Neuronal stem cell (in vitro differentiated cells): ENCODE results near the gene TNFSF15.

ENCODE experiments used
- DNase-seq: peaks from one replicate; pipeline ENCODE4 v3.0.0-alpha.2; 2013; ENCODE audit warnings: low spot score
- H2AFZ ChIP-seq: one replicate; pipeline ENCODE4 v1.6.1; 2013; ENCODE audit warnings: mild to moderate bottlenecking, low read length, inconsistent platforms
- H2AK5ac ChIP-seq: 2 replicates; pipeline ENCODE4 v1.6.1; 2013; ENCODE audit warnings: low read depth, mild to moderate bottlenecking, inconsistent platforms, low read length, moderate library complexity, mixed read lengths
- H2BK120ac ChIP-seq: 2 replicates; pipeline ENCODE4 v1.6.1; 2013; ENCODE audit warnings: low read depth, mild to moderate bottlenecking, inconsistent platforms, low read length, moderate library complexity, mixed read lengths
- H2BK12ac ChIP-seq: one replicate; pipeline ENCODE4 v1.6.1; 2013; ENCODE audit warnings: low read length, inconsistent platforms
- H2BK15ac ChIP-seq: 2 replicates; pipeline ENCODE4 v1.6.1; 2013; ENCODE audit warnings: mild to moderate bottlenecking, low read length, inconsistent platforms, mixed read lengths
- H2BK5ac ChIP-seq: one replicate; pipeline ENCODE4 v1.6.1; 2013; ENCODE audit warnings: inconsistent platforms, mild to moderate bottlenecking, low read length, moderate library complexity
- H3K14ac ChIP-seq: one replicate; pipeline ENCODE4 v1.6.1; 2013; ENCODE audit warnings: low read length, inconsistent platforms
- H3K18ac ChIP-seq: 2 replicates; pipeline ENCODE4 v1.6.1; 2013; ENCODE audit warnings: low read length, inconsistent platforms
- H3K23ac ChIP-seq: 2 replicates; pipeline ENCODE4 v1.6.1; 2013; ENCODE audit warnings: low read depth, mild to moderate bottlenecking, mixed read lengths, low read length, inconsistent platforms; ENCODE audit not compliant: poor library complexity
- H3K27ac ChIP-seq: replicated peaks from 3 replicates; pipeline ENCODE4 v1.5.1; 2013; ENCODE audit warnings: low read length, inconsistent platforms
- H3K27me3 ChIP-seq, 3 experiments: 2 replicates each; pipeline ENCODE4 v1.6.1; 2013; ENCODE audit warnings: low read length in 3 of 3, mild to moderate bottlenecking in 2 of 3, inconsistent platforms in 1 of 3, low read depth in 1 of 3, mixed read lengths in 1 of 3, moderate library complexity in 1 of 3; ENCODE audit not compliant: control insufficient read depth in 3 of 3, insufficient read depth in 3 of 3
- H3K36me3 ChIP-seq, 2 donors: replicated peaks in 1 of 2; 2 replicates each; pipeline ENCODE4 v1.6.1; 2013; ENCODE audit warnings: low read length in 2 of 2; ENCODE audit not compliant: control insufficient read depth in 2 of 2, insufficient read depth in 2 of 2
- H3K4ac ChIP-seq: 2 replicates; pipeline ENCODE4 v1.6.1; 2013; ENCODE audit warnings: inconsistent platforms, mild to moderate bottlenecking, low read length, moderate library complexity
- H3K4me1 ChIP-seq, 2 donors: 1 replicate in 1 of 2; 2 replicates in 1 of 2; pipeline ENCODE4 v1.6.1; 2013; ENCODE audit warnings: low read length in 2 of 2, low read depth in 1 of 2; ENCODE audit not compliant: control insufficient read depth in 2 of 2, insufficient read depth in 1 of 2
- H3K4me2 ChIP-seq: one replicate; pipeline ENCODE4 v1.6.1; 2013; ENCODE audit warnings: mild to moderate bottlenecking, low read length, inconsistent platforms; ENCODE audit not compliant: insufficient read depth, poor library complexity, severe bottlenecking
- H3K4me3 ChIP-seq, 2 donors: 2 replicates each; pipeline ENCODE4 v1.5.1; 2013; ENCODE audit warnings: low read length in 2 of 2, mild to moderate bottlenecking in 2 of 2, inconsistent platforms in 1 of 2, moderate library complexity in 1 of 2
- H3K79me1 ChIP-seq: one replicate; pipeline ENCODE4 v1.6.1; 2013; ENCODE audit warnings: low read depth, mild to moderate bottlenecking, inconsistent platforms, low read length, moderate library complexity
- H3K9ac ChIP-seq: one replicate; pipeline ENCODE4 v1.6.1; 2013; ENCODE audit warnings: mild to moderate bottlenecking, low read depth, low read length, inconsistent platforms; ENCODE audit not compliant: poor library complexity
- H3K9me3 ChIP-seq, 2 donors: replicated peaks in 1 of 2; 2 replicates each; pipeline versions ENCODE3 to v1.6.1; 2013; ENCODE audit warnings: low read length in 2 of 2, mild to moderate bottlenecking in 2 of 2, inconsistent platforms in 1 of 2, low read depth in 1 of 2, mixed read lengths in 1 of 2, moderate library complexity in 1 of 2; ENCODE audit not compliant: control insufficient read depth in 2 of 2, insufficient read depth in 1 of 2
- H4K8ac ChIP-seq: one replicate; pipeline ENCODE4 v1.6.1; 2013; ENCODE audit warnings: low read depth, mild to moderate bottlenecking, inconsistent platforms, low read length, moderate library complexity
- H4K91ac ChIP-seq: one replicate; pipeline ENCODE4 v1.6.1; 2013; ENCODE audit warnings: low read length, low read depth, mild to moderate bottlenecking, inconsistent platforms; ENCODE audit not compliant: poor library complexity
- WGBS, 2 donors: extraction: QIAGEN DNeasy Blood & Tissue Kit; methylation state at CpG; one replicate each; pipeline ENCODE4 v1.1.7; 2013; ENCODE audit warnings: missing lambda C conversion rate in 2 of 2, mixed read lengths in 1 of 2; ENCODE audit not compliant: insufficient read length in 2 of 2, insufficient replicate concordance in 1 of 2; ENCODE audit errors: extremely low coverage in 2 of 2; 5-methylcytosine and 5-hydroxymethylcytosine counted together

The TNFSF15 gene

DNA sequence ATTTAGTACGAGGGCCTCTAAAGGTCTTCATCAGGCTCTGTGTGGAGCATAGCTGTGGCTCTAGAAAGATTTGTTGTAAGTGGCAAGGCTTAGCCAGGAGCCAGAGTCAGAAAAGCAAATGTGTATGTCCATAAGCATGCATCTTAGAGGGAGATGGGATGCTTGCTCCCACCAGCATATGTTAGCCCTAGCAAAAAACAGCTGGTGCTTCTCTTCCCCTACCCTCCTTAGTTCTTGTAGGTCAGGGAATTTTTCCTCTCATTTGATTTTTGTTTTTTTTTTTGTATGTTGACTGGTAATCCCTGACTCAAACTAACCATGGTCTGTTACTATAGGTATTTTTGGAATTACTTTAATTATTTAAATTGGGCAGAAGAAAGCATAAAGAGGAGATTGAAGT, 7.7 kb downstream of the TNFSF15 start:
- Histone ChIP-seq H2AK5ac (no peak overlapping the region), H2BK120ac (no peak overlapping the region), H4K8ac (no peak overlapping the region), H2BK5ac (no peak overlapping the region), H2AFZ (no peak overlapping the region), H4K91ac (no peak overlapping the region), H3K14ac (no peak overlapping the region), H3K18ac (no peak overlapping the region), H3K27me3 (peaks cover 0 to 20% (median 0%) of the 10 kb centered on the region in 3 experiments), H3K27ac (no peak overlapping the region), H3K4ac (no peak overlapping the region), H3K4me1 (peaks cover 2 to 12% of the 10 kb centered on the region in 2 donors), H3K4me2 (no peak overlapping the region), H3K9ac (no peak overlapping the region), H3K9me3 (no peaks in the 10 kb centered on the region), H3K23ac (no peak overlapping the region), H2BK15ac (no peak overlapping the region), H2BK12ac (no peak overlapping the region), H3K79me1 (no peaks in the 10 kb centered on the region), H3K36me3 (no peaks in the 10 kb centered on the region), H3K4me3 (no peak overlapping the region)
- no peak for DNase-seq
- no CpG with 5 or more reads among the region's 1 CpG for WGBS, 2 donors

DNA sequence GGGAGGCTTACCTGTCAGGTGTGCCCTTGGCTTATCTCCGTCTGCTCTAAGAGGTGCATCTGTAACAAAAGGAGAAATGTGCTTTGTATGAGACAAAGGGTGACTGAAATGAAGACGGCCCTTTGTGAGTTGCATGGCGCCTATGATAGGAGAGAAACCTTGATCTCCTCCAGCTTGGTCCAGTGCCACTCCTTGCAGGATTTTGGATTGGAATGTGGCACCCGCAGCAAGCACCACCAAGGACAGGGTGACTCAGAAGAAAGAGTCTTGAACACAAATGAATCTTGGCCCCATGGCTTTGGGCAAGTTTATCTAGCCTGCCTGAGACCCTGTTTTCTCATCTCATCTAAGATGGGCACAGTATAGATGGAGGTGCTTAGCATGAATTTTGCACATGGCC, 13.4 kb downstream of the TNFSF15 start:
- H2BK120ac ChIP-seq: no peak overlapping the region
- no peak overlapping the region for H2AK5ac ChIP-seq
- no peak overlapping the region for H2BK5ac ChIP-seq
- WGBS, 2 donors: no CpG with 5 or more reads among the region's 4 CpGs
- no peak for DNase-seq
- no peak overlapping the region for H4K91ac ChIP-seq
- H3K23ac ChIP-seq: no peak overlapping the region
- no peaks in the 10 kb centered on the region for H3K36me3 ChIP-seq
- H2AFZ ChIP-seq: no peak overlapping the region
- H2BK12ac ChIP-seq: no peak overlapping the region
- H3K9me3 ChIP-seq: no peaks in the 10 kb centered on the region
- H3K18ac ChIP-seq: no peak overlapping the region
- H3K27ac ChIP-seq: no peak overlapping the region
- H3K4me1 ChIP-seq: peaks cover 0 to 2% of the 10 kb centered on the region in 2 donors
- no peaks in the 10 kb centered on the region for H3K79me1 ChIP-seq
- H3K9ac ChIP-seq: no peak overlapping the region
- no peak overlapping the region for H2BK15ac ChIP-seq
- peaks cover 0 to 11% (median 0%) of the 10 kb centered on the region in 3 experiments for H3K27me3 ChIP-seq
- H3K4me3 ChIP-seq: no peak overlapping the region
- no peak overlapping the region for H4K8ac ChIP-seq
- no peak overlapping the region for H3K4me2 ChIP-seq
- H3K14ac ChIP-seq: no peak overlapping the region
- no peak overlapping the region for H3K4ac ChIP-seq

DNA sequence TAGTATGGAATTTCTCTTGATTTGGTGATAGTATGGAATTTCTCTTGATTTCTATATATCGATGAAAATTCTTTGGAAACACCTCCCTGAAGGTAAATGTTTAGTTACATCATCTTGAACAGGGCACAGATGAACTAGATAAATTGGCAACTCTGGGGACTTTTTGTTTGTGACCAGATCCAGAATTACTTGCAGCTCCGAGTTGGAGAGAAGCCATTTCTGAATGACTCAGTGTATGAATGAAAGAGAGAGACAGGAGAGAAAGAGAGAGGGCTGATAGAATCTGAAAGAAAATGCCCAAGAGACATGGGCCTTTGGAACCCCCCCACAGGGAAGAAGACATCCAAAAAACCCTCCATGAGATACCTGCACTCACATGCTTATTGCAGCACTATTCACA, 14.1 kb downstream of the TNFSF15 start:
- H3K4me2 ChIP-seq: no peak overlapping the region
- H3K4ac ChIP-seq: no peak overlapping the region
- H3K36me3 ChIP-seq: no peaks in the 10 kb centered on the region
- no peaks in the 10 kb centered on the region for H3K9me3 ChIP-seq
- H2BK12ac ChIP-seq: no peak overlapping the region
- no peak overlapping the region for H3K27ac ChIP-seq
- H3K14ac ChIP-seq: no peak overlapping the region
- no peak overlapping the region for H2AFZ ChIP-seq
- no peak overlapping the region for H2BK15ac ChIP-seq
- H3K79me1 ChIP-seq: no peaks in the 10 kb centered on the region
- peaks cover 0 to 2% of the 10 kb centered on the region in 2 donors for H3K4me1 ChIP-seq
- peaks cover 0 to 8% (median 0%) of the 10 kb centered on the region in 3 experiments for H3K27me3 ChIP-seq
- no peak overlapping the region for H2BK5ac ChIP-seq
- no peak overlapping the region for H2BK120ac ChIP-seq
- H2AK5ac ChIP-seq: no peak overlapping the region
- DNase-seq: no peak
- no peak overlapping the region for H3K18ac ChIP-seq
- no peak overlapping the region for H3K4me3 ChIP-seq
- no peak overlapping the region for H4K8ac ChIP-seq
- no peak overlapping the region for H3K23ac ChIP-seq
- H4K91ac ChIP-seq: no peak overlapping the region
- WGBS, 2 donors: no CpG with 5 or more reads among the region's 2 CpGs
- H3K9ac ChIP-seq: no peak overlapping the region

DNA sequence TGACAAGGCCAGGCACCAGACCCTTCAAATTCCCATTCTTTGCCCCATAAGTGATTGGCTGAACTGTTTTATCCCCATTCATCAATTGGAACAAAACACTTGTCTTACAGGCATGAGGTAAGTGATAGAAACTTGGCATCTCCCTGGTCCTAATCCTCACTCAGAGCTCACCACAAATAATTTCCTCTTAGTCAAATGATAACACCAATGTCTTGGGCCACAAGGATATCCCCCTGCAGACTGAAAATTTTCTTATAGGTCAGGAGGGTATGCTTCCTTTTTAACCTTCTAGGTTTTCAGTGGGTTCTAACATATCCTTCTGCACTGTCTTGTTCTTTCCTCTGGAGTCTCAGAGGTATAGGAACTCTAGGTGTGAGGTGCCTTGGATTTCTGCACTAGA, 14.5 kb downstream of the TNFSF15 start:
- H4K8ac ChIP-seq: no peak overlapping the region
- no peaks in the 10 kb centered on the region for H3K79me1 ChIP-seq
- no peak overlapping the region for H2BK5ac ChIP-seq
- no peak overlapping the region for H3K14ac ChIP-seq
- H3K4ac ChIP-seq: no peak overlapping the region
- no peak overlapping the region for H2BK15ac ChIP-seq
- no peaks in the 10 kb centered on the region for H3K9me3 ChIP-seq
- H3K4me1 ChIP-seq: peaks cover 0 to 2% of the 10 kb centered on the region in 2 donors
- peaks cover 0 to 4% (median 0%) of the 10 kb centered on the region in 3 experiments for H3K27me3 ChIP-seq
- H3K9ac ChIP-seq: no peak overlapping the region
- no peak overlapping the region for H4K91ac ChIP-seq
- H2BK12ac ChIP-seq: no peak overlapping the region
- H3K23ac ChIP-seq: no peak overlapping the region
- H3K27ac ChIP-seq: no peak overlapping the region
- H3K4me3 ChIP-seq: no peak overlapping the region
- DNase-seq: no peak
- no peak overlapping the region for H3K4me2 ChIP-seq
- H2AK5ac ChIP-seq: no peak overlapping the region
- H2BK120ac ChIP-seq: no peak overlapping the region
- H3K18ac ChIP-seq: no peak overlapping the region
- H3K36me3 ChIP-seq: no peaks in the 10 kb centered on the region
- H2AFZ ChIP-seq: no peak overlapping the region
